GOT3 (cell line): Measurements from ENCODE around the gene CNOT2.

ENCODE experiments used
- DNase-seq: peaks from one replicate; lab custom pipeline; 2025; ENCODE audit warnings: mixed read lengths; lab: John Stamatoyannopoulos, UW

CNOT2 gene

GRCh38 chr12:70305794-70306193 lies 62.6 kb downstream of the CNOT2 start:
- no peak for DNase-seq

GRCh38 chr12:70306676-70307075 lies 63.4 kb downstream of the CNOT2 start:
- DNase-seq, result no peak

- DNase-seq, result no peak
Observed at GRCh38 chr12:70307868-70308267, 64.6 kb downstream of the CNOT2 start.

GRCh38 chr12:70309348-70309747 lies 66.1 kb downstream of the CNOT2 start:
- no peak for DNase-seq

GRCh38 chr12:70314145-70314544 lies 70.9 kb downstream of the CNOT2 start:
- DNase-seq, result no peak

GRCh38 chr12:70317781-70318180 lies 74.5 kb downstream of the CNOT2 start:
- no peak for DNase-seq

GRCh38 chr12:70319605-70320004 lies 76.4 kb downstream of the CNOT2 start:
- no peak for DNase-seq

- DNase-seq, result no peak
Observed at GRCh38 chr12:70321191-70321590, 78.0 kb downstream of the CNOT2 start.

- DNase-seq, result no peak
Observed at GRCh38 chr12:70327541-70327940, 84.3 kb downstream of the CNOT2 start.

GRCh38 chr12:70329728-70330127 lies 86.5 kb downstream of the CNOT2 start:
- DNase-seq, result no peak

- DNase-seq, result no peak
Observed at GRCh38 chr12:70330158-70330557, 86.9 kb downstream of the CNOT2 start.

- no peak for DNase-seq
Observed at GRCh38 chr12:70332236-70332635, 89.0 kb downstream of the CNOT2 start.

- no peak for DNase-seq
Observed at GRCh38 chr12:70334742-70335141, 91.5 kb downstream of the CNOT2 start.

GRCh38 chr12:70338531-70338930 lies 95.3 kb downstream of the CNOT2 start:
- no peak for DNase-seq

- DNase-seq, result no peak
Observed at GRCh38 chr12:70351076-70351475, 107.8 kb downstream of the CNOT2 start.

GRCh38 chr12:70353780-70354660 lies 110.8 kb downstream of the CNOT2 start:
- DNase-seq, result no peak

GRCh38 chr12:70354787-70355186 lies 111.6 kb downstream of the CNOT2 start:
- no peak for DNase-seq

GRCh38 chr12:70355972-70356371 lies 112.7 kb downstream of the CNOT2 start:
- DNase-seq, result no peak

- no peak for DNase-seq
Observed at GRCh38 chr12:70359458-70360197, 116.4 kb downstream of the CNOT2 start.

GRCh38 chr12:70360218-70360617 lies 117.0 kb downstream of the CNOT2 start:
- DNase-seq, result no peak

GRCh38 chr12:70364695-70365397 lies 121.6 kb downstream of the CNOT2 start:
- DNase-seq, result no peak

- DNase-seq, result no peak
Observed at GRCh38 chr12:70365398-70365647, 122.1 kb downstream of the CNOT2 start.
